ENCODE results near the gene ZRSR2.

- TF ChIP-seq, protein P1, sequence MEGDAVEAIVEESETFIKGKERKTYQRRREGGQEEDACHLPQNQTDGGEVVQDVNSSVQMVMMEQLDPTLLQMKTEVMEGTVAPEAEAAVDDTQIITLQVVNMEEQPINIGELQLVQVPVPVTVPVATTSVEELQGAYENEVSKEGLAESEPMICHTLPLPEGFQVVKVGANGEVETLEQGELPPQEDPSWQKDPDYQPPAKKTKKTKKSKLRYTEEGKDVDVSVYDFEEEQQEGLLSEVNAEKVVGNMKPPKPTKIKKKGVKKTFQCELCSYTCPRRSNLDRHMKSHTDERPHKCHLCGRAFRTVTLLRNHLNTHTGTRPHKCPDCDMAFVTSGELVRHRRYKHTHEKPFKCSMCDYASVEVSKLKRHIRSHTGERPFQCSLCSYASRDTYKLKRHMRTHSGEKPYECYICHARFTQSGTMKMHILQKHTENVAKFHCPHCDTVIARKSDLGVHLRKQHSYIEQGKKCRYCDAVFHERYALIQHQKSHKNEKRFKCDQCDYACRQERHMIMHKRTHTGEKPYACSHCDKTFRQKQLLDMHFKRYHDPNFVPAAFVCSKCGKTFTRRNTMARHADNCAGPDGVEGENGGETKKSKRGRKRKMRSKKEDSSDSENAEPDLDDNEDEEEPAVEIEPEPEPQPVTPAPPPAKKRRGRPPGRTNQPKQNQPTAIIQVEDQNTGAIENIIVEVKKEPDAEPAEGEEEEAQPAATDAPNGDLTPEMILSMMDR (IDR thresholded peaks at IDR 0.05; ENCODE audit: insufficient read depth, low read depth, low read length) = no peak
- no peak for TF ChIP-seq EZH2 (IDR thresholded peaks at IDR 0.05; ENCODE audit: insufficient read depth, low read length)
Measured at GRCh38 chrX:15750611-15751154, 39.6 kb upstream of the ZRSR2 start.
